ENCODE results near the gene SPAG5.
"Not testable (repeated sequence)": the region's sequence is repeated elsewhere in the genome, so short reads cannot be mapped to it uniquely, and the experiment has no call there.

SPAG5 gene

GRCh38 chr17:28598799-28599310 is at the start of gene SPAG5:
TSS of gene SPAG5 (minus strand) at chr17:28599025. CDS start at chr17:28598946, 79 bp downstream.
- peak; percentile 97 for DNase-seq

- DNase-seq, result no peak
These were observed 47.4 kb upstream of the SPAG5 start for GRCh38 chr17:28646039-28646754.

GRCh38 chr17:28645576-28645939 is 46.7 kb upstream of the SPAG5 start:
- DNase-seq, result peak; percentile 20

GRCh38 chr17:28644787-28645575 is 46.2 kb upstream of the SPAG5 start, which contains the start of gene BLTP2:
TSS of gene BLTP2 (minus strand) at chr17:28645158. CDS start at chr17:28645056, 102 bp downstream.
- peak; percentile 98 for DNase-seq

GRCh38 chr17:28643983-28644786 is 45.4 kb upstream of the SPAG5 start:
- DNase-seq, result peak; percentile 57

- DNase-seq, result no peak
These were observed 42.8 kb upstream of the SPAG5 start for GRCh38 chr17:28641579-28641978.

- no peak for DNase-seq
These were observed 36.7 kb upstream of the SPAG5 start for GRCh38 chr17:28635506-28635905.

- no peak for DNase-seq
These were observed 35.5 kb upstream of the SPAG5 start for GRCh38 chr17:28634206-28634865.

GRCh38 chr17:28626818-28627217 is 28.0 kb upstream of the SPAG5 start:
- DNase-seq, result no peak

GRCh38 chr17:28624148-28624547 is 25.3 kb upstream of the SPAG5 start:
- no peak for DNase-seq

- DNase-seq, result no peak
These were observed 24.9 kb upstream of the SPAG5 start for GRCh38 chr17:28623696-28624095.

GRCh38 chr17:28622186-28622585 is 23.4 kb upstream of the SPAG5 start:
- DNase-seq, result no peak

GRCh38 chr17:28620010-28620409 is 21.2 kb upstream of the SPAG5 start:
- no peak for DNase-seq

- DNase-seq, result no peak
These were observed 19.6 kb upstream of the SPAG5 start for GRCh38 chr17:28618464-28618863.

GRCh38 chr17:28616281-28616680 is 17.5 kb upstream of the SPAG5 start:
- DNase-seq, result no peak

- DNase-seq, result no peak
These were observed 16.6 kb upstream of the SPAG5 start for GRCh38 chr17:28615260-28615940.

- no peak for DNase-seq
These were observed 15.1 kb upstream of the SPAG5 start, which contains the start of gene RSKR for GRCh38 chr17:28613931-28614381. TSS of gene RSKR (minus strand) at chr17:28614185. CDS start at chr17:28614161, 24 bp downstream.

- DNase-seq, result peak; percentile 55
These were observed 14.4 kb upstream of the SPAG5 start for GRCh38 chr17:28612936-28613872.

GRCh38 chr17:28612531-28612930 is 13.7 kb upstream of the SPAG5 start:
- no peak for DNase-seq

GRCh38 chr17:28610376-28610775 is 11.6 kb upstream of the SPAG5 start:
- no peak for DNase-seq

- not testable (repeated sequence) for DNase-seq
These were observed 5.2 kb upstream of the SPAG5 start for GRCh38 chr17:28604031-28604430.
